LNCaP clone FGC (cell line): ENCODE data around the gene EGFLAM.

Experiments used
- DNase-seq: peaks from one replicate; pipeline ENCODE4 v3.0.0-alpha.2; 2011; ENCODE audit warnings: low read depth
- H3K4me3 ChIP-seq: 2 replicates; pipeline ENCODE4 v1.5.1; 2011; ENCODE audit warnings: mild to moderate bottlenecking, low read depth, low read length, control low read depth
- TF ChIP-seq, protein P1 (sequence below): IDR thresholded peaks from 2 replicates; pipeline ENCODE4 v1.5.1; 2012; ENCODE audit warnings: mild to moderate bottlenecking; ENCODE audit not compliant: control insufficient read depth, insufficient read depth; ENCODE audit errors: extremely low read depth

Gene EGFLAM

DNA sequence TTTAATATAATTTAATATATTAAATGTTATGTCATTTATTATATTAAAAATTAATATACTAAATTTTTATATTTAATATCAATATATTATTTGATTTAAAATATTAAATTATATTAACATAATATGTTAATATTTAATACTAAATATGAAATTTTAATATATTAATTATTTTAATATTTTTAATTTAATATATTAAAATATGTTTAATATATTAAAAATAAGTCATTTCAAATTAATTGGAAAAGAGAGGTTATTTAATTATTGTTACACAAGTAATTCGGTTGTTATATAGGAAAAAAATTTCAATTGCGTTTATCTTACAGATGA is 183.9 kb downstream of the EGFLAM start:
- no peak overlapping the region for H3K4me3 ChIP-seq
- no peak for DNase-seq
- TF ChIP-seq, protein P1, sequence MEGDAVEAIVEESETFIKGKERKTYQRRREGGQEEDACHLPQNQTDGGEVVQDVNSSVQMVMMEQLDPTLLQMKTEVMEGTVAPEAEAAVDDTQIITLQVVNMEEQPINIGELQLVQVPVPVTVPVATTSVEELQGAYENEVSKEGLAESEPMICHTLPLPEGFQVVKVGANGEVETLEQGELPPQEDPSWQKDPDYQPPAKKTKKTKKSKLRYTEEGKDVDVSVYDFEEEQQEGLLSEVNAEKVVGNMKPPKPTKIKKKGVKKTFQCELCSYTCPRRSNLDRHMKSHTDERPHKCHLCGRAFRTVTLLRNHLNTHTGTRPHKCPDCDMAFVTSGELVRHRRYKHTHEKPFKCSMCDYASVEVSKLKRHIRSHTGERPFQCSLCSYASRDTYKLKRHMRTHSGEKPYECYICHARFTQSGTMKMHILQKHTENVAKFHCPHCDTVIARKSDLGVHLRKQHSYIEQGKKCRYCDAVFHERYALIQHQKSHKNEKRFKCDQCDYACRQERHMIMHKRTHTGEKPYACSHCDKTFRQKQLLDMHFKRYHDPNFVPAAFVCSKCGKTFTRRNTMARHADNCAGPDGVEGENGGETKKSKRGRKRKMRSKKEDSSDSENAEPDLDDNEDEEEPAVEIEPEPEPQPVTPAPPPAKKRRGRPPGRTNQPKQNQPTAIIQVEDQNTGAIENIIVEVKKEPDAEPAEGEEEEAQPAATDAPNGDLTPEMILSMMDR, result no peak

DNA sequence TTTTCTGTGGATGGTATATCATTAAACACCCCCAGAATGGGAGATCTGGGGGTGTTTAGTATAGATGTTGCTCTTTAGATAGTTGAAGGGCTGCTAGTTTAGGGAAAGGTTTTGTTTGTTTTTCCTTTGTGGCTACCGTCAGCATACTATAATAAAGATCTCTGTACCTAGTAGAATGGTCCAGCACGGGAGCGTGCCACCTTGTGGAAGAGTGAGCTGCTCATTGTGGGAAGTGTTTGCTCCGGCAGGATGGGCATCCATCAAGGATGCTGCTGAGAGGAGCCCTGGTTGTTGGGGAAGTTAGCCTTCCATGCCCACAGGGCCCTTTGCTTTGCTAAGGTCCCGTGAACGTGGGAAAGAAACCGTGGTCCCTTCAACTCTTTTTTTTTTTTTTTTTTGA is 185.0 kb downstream of the EGFLAM start:
- TF ChIP-seq, protein P1, result no peak
- DNase-seq, result no peak
- H3K4me3 ChIP-seq, result no peak overlapping the region

DNA sequence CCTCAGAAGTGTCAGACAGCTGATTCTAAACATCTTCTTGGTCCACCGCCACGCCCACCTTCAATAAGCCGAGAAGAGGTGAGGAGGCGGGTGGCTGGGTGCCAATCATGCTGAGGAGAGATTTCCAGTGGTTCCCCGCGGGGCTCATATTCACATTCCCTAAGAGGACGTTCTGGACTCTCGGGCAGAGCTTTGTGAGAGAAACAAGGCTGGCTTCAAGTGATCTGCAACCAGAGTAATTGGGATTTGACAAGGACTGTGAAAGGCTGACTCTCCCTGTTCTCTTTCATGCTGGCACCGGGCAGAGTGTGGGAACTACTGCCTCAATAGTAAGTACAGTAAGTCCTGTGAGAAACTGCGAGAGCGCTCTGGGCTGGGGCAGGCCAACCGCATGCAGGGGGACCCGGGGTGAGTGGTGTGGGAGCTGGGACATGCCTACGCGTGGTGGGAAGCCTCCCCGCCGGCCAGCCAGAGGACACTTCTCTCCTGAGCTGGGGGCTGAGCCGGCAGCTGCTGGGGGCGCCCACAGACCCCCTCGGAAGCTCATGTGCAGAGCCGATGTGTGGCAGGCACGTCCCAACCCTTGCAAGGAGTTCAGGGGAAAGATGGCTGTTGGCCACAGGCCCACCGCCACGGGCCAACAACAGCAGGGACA is 187.1 kb downstream of the EGFLAM start:
- no peak overlapping the region for H3K4me3 ChIP-seq
- TF ChIP-seq, protein P1, result no peak
- no peak for DNase-seq

DNA sequence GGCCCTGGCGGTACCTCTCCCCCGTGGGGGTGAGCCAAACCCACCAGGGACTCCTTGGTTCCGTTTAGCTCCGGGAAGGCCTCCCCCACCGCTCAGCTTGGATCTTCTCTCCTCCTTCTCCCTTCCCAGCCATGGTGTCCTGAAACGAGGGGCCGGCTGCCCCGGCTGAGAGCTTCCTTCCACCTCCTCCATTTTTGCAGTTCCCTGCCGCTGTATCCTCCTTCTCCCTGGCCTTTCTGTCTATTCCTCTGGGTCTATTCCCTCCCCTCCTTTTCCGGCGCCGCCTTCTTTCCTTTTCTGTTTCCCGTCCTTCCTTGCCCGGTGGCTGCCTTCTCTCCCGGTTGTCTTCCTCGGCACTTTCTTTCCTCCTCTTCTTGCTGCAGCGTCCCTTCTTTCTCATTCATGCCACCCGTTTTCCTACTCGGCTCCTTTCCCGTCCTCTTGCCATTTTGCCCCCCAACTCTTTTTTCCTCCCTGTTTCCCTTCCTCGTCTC is 187.7 kb downstream of the EGFLAM start:
- DNase-seq, result no peak
- no peak overlapping the region for H3K4me3 ChIP-seq
- TF ChIP-seq, protein P1, result no peak

DNA sequence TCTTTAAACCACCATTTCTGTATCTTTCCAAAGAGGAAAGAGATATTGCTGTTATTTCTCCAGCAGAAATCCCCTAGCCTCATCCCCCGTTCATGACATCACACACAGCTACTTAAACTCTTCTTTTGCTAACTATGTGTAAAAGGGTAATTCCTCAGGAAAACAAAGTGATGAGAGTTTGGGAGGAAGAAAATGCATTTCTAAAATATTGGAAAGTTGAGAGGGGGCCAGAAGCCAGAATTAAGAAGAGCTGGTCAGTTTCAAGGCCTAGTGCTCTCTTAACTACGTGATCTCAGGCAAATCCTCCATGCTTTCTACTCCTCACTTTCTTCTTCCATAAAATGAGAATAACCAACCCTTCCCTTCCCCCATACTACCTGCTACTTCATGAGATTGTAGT is 188.7 kb downstream of the EGFLAM start:
- no peak for DNase-seq
- no peak overlapping the region for H3K4me3 ChIP-seq
- TF ChIP-seq, protein P1, result no peak

DNA sequence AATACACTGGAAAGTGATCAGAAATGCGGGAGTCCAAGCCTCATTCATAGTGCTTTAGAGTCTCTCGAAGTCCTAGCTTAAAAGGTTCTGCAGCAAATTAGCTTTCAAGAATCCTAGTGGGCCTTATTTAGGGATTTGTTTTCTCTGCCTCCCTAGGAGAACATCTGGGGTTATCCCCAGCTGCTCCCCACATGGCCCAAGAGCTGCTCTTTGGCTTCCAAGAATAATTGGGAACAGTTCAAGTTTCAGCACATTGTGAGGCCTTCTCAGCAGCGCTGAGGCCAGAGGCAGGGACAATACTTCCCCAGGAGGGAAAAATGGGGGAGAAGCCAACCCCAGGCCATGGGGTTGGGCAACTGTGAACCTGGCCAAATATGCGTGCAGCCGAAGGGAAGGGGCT is 189.4 kb downstream of the EGFLAM start:
- H3K4me3 ChIP-seq, result no peak overlapping the region
- no peak for DNase-seq
- TF ChIP-seq, protein P1, result no peak
